GM21515 (cell line): ENCODE results near the gene B3GAT3.
"Not testable (repeated sequence)": the region's sequence is repeated elsewhere in the genome, so short reads cannot be mapped to it uniquely, and the experiment has no call there.

ENCODE experiments used
- ATAC-seq: cut with Tn5 transposase; IDR thresholded peaks from one replicate; pipeline ENCODE4 v1.9.1; 2021; ENCODE audit not compliant: unreplicated experiment

B3GAT3 gene

DNA sequence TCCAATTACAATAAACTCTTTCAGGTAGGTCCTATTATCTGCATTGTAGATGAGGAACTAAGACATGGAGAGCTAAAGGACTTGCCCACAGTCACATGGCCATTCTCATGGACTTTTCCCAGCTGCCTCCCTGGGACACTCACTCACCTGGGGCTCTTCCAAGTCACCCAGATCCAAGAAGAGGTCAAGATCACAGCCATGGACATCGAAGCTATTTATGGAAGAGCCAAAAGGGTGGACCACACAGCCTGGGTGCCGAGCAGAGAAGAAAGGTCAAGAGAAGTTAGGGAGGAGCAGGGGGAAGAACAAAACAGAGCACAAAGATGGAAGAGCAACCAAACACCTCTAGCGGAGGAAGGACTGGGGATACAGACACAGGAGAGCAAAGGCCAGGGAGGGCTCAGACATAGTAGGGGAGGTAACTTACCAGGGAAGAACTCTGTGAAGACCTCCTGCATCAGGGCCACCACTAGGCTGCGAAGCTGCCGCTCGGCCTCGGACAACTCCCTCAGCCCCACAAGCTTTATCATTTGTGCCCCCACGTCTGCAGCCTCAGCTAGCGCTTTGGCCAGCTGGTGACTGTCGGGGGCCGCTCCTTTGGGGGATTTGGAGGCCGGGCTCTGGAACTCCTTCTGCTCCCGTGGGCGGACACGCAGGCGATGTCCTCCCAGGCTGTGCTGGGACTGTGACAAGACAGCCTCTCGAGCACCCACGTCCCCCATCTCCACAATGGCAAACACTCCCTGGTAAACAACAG lies 40.6 kb downstream of the B3GAT3 start:
- no peak for ATAC-seq

DNA sequence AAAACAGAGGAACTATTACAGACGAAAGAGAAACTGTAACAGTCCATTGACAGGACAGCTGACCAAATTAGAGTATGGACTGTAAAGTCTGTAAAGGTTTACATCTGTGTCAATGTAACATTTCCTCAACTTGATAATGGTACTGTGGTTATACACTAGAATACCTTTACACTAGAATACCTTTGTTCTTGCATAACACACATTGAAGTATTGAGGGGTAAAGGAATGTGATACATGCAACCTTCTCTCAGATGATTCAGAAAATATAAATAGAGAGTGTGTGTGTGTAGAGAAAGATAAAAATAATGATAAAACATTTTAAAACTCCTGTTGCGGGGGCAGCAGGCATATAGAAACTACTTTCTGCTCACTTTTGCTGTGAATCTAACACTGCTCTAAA lies 42.5 kb downstream of the B3GAT3 start:
- no peak for ATAC-seq

GRCh38 chr11:62578541-62578940 lies 43.2 kb downstream of the B3GAT3 start:
- ATAC-seq, result no peak

GRCh38 chr11:62577046-62577714 lies 44.6 kb downstream of the B3GAT3 start:
- no peak for ATAC-seq

DNA sequence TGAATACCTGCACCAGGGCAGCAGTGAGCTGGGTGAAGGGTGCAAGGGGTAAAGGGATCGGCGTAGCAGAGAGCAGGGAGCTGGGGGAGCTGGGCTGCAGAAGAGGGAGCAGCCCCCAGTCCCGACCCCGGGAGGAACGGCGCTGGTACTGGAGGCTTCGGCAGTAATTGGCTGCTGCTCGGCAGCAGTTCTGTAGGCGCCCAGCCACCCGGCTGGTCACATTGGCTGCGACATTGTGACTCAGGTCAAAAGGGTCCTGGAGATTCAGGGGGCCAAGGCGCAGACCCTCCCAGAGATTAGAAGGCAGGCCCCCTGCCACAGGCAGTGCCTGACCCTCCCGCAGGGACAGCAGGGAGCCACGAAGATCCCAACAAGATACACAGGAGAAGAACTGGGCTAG lies 45.9 kb downstream of the B3GAT3 start:
- no peak for ATAC-seq

- ATAC-seq, result no peak
These were observed 46.6 kb downstream of the B3GAT3 start for GRCh38 chr11:62575156-62575555.

DNA sequence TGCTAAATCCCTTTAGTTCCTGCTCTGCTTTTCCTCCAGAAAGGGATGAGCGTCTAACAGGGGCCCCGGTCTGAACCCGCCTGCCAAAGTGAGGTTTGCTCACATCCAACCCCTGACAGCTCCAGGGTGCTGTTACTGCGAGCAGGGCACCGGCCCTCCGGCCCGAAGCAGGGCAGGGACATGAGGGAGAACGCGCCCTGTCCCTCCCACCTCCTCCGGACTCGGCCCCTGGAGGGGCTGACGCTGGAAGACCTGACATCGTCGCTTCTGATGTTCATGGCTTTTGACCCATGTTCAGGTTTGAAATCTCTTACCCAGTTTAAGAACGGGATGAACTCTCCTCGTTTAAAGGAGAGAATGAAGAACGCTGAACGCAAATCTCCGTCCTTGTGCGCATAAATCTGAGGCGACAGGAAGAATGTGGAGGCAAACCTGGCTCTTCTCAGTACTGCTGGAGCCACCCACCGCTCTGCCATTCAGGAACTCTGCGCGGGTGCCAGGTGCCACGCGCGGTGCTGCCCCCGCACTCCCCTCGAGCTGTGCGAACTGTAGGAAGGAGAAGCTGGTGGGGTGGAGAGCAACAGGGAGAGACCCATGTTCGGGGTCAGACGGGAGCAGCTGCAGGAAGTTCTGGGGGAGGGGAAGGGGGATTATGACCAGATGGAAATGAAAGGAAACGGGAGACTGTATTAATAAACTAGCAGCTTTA lies 47.3 kb downstream of the B3GAT3 start:
- peak; percentile 16 for ATAC-seq

DNA sequence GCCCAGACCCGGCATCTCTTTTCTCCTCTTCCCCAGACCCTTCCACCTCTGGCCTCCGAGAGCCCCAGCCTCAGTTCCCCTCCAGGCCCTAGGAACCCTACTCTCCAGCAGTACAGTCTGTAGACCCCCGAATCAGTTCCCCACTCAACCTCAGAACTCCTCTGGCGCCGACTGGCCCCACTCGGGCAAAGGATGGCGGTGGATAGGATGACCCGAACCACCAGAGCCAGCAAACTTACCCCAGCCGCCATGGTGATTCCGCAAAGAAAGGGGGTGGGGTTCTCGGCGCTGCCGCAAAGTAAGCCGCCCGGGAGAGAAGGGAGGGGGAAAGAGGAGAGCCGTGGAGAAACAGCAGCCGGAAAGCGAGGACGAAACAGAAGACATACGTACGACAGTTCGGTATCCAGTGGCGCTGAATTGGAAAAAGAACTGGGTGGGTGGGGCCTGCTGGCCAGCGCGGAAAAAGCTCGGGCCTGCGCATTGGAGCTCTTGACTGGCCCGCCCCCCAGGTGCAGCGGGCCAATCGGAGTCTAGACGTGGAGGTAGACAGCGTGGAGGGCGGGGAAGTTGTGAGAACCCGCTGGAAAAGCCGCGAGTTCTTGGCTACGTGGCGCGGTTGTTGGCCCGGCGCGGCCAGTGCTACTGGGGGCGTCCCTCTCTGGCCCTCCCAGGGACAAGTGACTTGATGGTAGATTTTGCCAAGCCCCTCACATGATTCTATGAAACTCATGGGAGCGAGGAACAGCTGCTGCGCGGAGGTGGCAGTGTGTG lies 48.0 kb downstream of the B3GAT3 start, which contains the start of gene EEF1G:
TSS of gene EEF1G (minus strand) at position 300 of the 771 bp plus-strand sequence. CDS start at position 251, 49 bp downstream.
- ATAC-seq, result peak; percentile 79

DNA sequence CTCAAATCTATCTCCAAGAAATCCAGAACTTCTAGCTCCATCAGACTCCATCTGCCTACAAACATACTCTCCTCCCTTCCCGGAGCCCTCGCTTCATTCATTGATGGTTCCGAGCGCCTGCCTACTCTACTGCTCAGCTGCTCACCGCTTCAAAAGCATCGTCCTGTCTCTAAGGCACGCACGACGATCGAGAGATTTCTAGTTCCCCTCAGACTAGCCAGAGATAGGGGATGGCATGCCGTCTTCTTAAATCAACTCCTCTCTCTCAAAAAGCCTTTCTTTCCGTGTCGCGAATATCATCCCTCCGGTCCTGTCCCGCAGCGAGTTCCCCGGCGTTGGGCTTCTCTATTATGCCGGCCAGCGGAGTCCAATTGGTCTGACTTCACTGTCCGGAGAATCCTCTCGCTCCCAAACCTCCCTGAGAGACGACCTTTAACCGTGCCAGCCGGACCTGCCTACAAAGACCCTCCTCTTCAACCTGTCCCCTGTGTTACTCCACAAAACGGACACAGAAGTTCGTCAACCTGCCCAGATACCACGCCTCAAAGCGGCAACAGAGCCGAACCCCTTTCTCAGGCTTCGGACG lies 48.7 kb downstream of the B3GAT3 start:
- ATAC-seq, result no peak

DNA sequence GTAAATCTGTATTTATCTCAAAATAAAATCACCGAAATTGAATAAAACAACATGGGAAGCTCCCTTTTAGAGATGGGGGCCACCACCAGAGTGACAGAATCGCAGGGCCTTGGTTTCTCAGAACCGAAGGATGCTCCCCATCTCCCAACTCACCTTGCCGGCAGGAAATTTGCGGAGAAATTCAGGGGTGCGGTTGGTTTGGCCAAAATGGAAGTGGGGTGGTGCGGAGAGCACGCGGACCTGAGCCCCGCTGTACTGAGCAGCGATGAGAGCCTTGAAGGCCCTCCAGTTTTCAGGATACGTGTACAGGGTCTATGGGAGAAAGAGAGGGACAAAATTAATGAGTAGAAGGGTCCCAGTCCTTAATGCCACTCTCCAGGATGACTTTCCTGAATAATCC lies 49.4 kb downstream of the B3GAT3 start:
- ATAC-seq, result no peak

GRCh38 chr11:62571493-62571892 lies 50.3 kb downstream of the B3GAT3 start:
- not testable (repeated sequence) for ATAC-seq

GRCh38 chr11:62570903-62571302 lies 50.9 kb downstream of the B3GAT3 start:
- not testable (repeated sequence) for ATAC-seq

DNA sequence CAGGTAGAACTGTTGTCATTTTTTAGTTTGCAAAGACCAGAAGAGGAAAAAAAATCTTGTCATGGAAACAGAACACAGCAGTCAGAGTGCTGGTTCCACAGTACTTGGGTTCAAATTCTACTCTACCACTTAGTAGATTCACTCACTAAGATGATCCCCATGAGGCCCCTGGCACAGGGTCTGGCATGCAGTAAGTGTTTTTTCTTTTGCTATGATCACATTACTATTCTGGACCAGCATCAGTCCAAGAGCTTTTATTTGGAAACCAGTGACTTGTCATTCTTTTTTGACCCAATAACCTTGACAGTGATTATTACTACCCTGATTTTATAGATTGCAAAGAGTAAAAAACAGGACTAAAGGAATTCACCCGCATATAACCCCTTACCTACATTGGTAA lies 52.2 kb downstream of the B3GAT3 start:
- no peak for ATAC-seq

- no peak for ATAC-seq
These were observed 54.7 kb downstream of the B3GAT3 start for GRCh38 chr11:62567018-62567633.

DNA sequence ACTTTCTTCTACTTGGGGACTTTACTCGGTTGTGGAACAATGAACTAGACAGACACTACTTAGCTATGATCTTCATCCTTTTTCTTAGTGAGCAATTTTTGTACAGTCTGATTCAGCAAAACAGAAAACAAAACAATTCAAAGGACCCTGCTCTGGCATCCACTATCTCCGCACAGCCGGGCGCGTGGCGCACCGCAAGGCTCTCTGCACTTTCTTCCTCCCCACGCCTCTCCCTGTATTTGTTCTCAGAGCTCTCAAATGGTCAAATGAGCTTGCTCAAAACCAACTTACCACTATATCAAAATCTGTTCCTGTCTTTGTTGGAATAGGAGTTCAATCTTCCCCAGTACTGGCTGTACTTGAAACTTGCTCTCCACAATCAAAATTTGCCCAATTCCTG lies 55.5 kb downstream of the B3GAT3 start:
- ATAC-seq, result no peak
